CD4-positive, alpha-beta T cell treated with Interleukin-17A for 4 hours (primary cell): ENCODE measurements around the gene EDN2.

Source experiments
- DNase-seq: peaks from one replicate; pipeline ENCODE4 v3.0.0-alpha.2; 2020; ENCODE audit warnings: mixed read lengths

The EDN2 gene

GRCh38 chr1:41482001-41482765, 2.3 kb downstream of the EDN2 start:
- DNase-seq = no peak

- DNase-seq = no peak
These were observed 3.2 kb downstream of the EDN2 start for GRCh38 chr1:41481109-41481775.

GRCh38 chr1:41480204-41481108, 4.0 kb downstream of the EDN2 start:
- no peak for DNase-seq

- DNase-seq = no peak
These were observed 4.7 kb downstream of the EDN2 start for GRCh38 chr1:41479808-41480160.

GRCh38 chr1:41479000-41479807, 5.3 kb downstream of the EDN2 start:
- DNase-seq = no peak

- DNase-seq = no peak
These were observed 6.2 kb downstream of the EDN2 start for GRCh38 chr1:41478118-41478748.

GRCh38 chr1:41476807-41477361, 7.6 kb downstream of the EDN2 start:
- DNase-seq = no peak

GRCh38 chr1:41475859-41476567, 8.5 kb downstream of the EDN2 start:
- no peak for DNase-seq

- DNase-seq = no peak
These were observed 9.1 kb downstream of the EDN2 start for GRCh38 chr1:41475346-41475745.

DNA sequence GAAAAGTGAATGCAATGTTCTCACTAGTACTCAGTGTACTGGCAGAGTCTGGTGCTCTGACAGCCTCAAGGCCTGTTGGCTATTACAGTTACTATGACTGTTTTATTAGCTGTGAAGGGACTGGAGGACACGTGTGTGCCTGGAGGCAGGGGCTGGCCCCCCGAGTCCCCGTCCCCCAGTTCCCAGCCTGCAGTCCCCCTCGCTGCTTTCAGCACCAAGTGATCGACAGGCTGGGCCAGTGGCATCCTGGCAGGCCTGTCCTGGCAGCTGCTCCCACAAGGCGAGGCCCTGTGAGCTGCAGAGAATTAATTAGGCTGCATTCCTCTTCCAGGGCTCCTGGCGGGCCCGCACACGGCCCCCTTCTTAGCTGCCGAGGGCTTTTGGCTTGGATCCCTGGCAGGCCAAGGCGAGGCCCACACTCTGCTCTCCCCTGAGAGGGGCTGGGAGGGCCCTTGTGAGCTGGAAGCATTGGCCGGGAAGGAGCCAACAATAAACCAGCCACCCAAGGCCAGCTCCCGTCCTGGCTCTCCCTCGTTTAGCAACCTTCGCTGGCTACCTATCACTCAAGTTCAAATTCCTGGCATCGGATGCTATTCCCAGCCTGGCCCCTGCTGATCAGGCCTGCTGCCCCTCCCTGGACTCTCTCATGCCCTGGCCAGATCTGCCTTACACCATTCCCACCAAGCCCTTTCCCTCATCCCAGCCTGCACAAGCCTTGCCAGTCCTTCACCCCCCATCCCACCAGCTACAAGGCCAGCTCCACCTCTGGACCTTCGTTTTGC, 9.8 kb downstream of the EDN2 start:
- DNase-seq = no peak

- no peak for DNase-seq
These were observed 10.6 kb downstream of the EDN2 start for GRCh38 chr1:41473738-41474362.

- DNase-seq = no peak
These were observed 12.8 kb downstream of the EDN2 start for GRCh38 chr1:41471658-41472057.

DNA sequence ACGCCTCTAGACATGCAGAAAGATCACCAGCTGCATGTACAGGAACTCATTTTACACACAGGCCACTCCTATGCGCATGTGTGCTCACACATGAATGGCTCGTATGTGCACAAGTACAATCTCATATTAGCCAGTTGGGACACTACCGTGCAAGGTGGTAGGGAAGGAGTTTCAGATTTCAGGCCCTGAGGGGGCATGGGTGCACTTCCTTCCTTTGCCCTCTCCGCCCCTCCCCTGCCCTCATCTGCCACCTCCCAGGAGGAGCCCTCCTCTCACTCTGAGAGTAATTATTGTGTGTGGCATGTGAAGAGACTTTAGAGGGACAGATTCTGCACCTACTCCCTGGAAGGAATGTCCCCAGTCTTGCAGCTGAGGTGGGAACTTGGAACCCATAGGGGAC, 14.8 kb downstream of the EDN2 start:
- DNase-seq = no peak

DNA sequence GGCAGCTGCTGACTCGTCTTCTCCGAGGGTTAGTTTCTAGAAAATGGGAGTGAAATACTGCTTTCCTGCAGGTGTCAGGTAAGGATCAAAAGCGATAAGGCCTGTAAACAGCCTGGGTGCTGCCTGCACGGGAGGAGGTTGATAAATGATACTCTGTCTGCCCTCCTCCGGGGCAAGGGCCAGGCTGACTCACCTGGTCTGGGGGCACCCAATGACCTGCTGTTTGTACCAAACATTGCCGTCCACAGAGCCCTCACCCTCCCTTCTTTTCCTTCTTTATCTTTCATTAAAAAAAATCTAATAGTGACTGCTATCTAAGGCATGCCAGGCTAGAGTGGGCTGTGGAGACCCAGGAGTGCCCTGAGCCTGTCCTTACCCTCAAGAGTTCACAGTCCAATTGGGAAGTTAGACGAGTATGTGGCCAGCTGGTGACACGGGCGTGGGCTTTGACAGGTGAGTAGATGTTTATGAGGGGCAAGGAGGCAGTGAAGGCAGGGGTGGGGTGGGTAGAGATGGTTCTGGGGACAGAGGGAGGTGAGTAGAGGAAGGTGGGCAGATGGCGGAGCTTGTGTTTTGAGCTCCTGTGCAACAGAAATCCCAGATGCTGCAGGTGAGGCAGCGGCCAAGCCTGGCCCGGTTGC, 16.2 kb downstream of the EDN2 start:
- DNase-seq = no peak

DNA sequence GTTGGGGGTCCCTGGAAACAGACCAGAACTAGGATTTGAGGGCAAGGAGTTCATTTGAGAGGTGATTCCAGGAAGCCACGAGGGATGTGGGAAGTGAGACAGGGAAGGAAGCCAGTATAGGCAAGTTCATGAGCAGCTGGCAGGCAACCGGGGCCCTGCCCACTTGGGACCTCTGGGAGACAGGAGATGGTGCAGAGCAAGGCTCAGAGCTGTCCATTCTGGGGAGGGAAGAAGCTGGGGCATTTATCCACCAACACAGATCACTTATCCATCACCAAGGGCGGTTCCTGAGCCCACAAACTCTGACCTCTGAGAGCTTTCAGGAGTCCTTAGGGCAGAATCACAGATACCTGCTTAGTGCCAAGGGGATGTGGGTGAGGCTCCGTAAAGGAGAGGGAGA, 16.8 kb downstream of the EDN2 start:
- DNase-seq = no peak

GRCh38 chr1:41466146-41466545, 18.3 kb downstream of the EDN2 start:
- no peak for DNase-seq

DNA sequence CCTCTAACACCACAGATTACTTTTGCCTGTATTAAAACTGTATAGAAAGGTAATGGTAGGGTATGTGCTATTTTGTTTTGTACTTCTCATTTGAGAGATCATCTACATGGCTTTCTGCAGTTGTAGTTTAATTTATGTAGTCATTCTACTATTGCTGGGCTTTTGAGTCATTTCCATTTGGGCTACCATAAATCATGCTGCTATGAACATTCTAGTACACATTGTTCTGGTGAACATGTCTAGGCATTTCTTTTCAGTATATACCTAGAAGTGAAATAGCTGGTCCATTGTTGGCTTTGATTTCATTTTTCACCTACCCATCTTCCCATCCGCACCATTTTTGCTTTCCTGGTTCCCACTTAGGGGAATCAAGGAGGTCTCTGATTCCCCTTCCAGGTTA, 18.7 kb downstream of the EDN2 start:
- DNase-seq = no peak

GRCh38 chr1:41464885-41465284, 19.6 kb downstream of the EDN2 start:
- no peak for DNase-seq

GRCh38 chr1:41463516-41463915, 21.0 kb downstream of the EDN2 start:
- DNase-seq = no peak

- no peak for DNase-seq
These were observed 21.8 kb downstream of the EDN2 start for GRCh38 chr1:41462680-41463004.
